DMS153 (cell line): Measurements from ENCODE around the gene KLHL21.
A peak's percentile ranks its signal among the peaks of the same experiment; 100 is the strongest.
"Not testable (repeated sequence)": the region's sequence is repeated elsewhere in the genome, so short reads cannot be mapped to it uniquely, and the experiment has no call there.

Source experiments
- DNase-seq: peaks from one replicate; lab custom pipeline; 2025; lab: John Stamatoyannopoulos, UW

Gene KLHL21

DNA sequence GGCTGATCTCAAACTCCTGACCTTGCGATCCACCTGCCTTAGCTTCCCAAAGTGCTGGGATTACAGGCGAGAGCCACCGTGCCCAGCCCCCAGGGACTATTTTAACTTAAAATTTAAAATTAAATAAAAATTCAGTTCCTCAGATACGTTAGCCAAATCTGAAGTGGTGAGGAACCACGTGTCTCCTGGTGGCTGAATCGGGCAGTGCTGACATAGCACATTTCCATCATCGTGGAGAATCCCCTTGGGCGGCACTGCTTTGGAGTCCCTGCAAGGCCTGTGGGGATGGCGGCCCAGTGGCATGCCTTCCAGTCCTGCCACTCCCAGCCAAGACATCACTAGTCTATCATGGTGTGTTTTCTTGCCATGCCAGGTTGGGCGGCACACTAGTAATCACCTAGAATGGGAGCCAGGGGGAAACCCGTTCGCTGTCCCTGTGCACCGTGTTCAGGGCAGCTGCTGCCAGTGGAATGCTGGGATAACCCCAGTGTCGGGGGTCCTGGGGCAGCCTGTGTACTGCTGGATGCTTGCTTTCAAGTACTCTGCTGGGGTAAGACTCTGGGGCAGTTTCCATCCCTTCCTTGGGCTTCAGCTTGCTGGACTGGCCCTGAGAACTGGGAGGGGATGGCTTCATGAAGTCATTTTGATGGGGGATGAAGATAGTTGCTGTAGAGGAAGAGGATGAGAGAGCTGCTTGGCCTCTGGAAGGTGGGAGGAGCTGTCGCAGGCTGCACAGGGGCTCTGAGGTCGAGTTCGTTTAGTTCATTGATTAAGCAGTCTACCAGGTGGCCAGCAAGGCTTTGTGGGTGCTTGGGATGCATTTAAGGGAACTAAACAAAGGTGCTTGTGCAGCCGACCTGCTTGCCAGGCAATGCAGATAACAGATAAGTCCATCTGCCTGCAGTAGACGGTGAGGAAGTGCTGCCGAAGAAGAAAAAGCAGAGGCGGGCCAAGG lies 18.3 kb downstream of the KLHL21 start:
- no peak for DNase-seq

- DNase-seq, result no peak
Observed at GRCh38 chr1:6582370-6582769, 20.3 kb downstream of the KLHL21 start.

- peak; percentile 46 for DNase-seq
Observed at GRCh38 chr1:6581561-6582305, 20.9 kb downstream of the KLHL21 start.

GRCh38 chr1:6580593-6581409 lies 21.9 kb downstream of the KLHL21 start:
- DNase-seq, result no peak

- DNase-seq, result no peak
Observed at GRCh38 chr1:6580119-6580592, 22.5 kb downstream of the KLHL21 start.

GRCh38 chr1:6579374-6580118 lies 23.1 kb downstream of the KLHL21 start, which contains the start of gene ZBTB48:
ZBTB48 (plus strand) TSS chr1:6579994; CDS start chr1:6580610, 616 bp downstream.
- DNase-seq, result peak; percentile 96

DNA sequence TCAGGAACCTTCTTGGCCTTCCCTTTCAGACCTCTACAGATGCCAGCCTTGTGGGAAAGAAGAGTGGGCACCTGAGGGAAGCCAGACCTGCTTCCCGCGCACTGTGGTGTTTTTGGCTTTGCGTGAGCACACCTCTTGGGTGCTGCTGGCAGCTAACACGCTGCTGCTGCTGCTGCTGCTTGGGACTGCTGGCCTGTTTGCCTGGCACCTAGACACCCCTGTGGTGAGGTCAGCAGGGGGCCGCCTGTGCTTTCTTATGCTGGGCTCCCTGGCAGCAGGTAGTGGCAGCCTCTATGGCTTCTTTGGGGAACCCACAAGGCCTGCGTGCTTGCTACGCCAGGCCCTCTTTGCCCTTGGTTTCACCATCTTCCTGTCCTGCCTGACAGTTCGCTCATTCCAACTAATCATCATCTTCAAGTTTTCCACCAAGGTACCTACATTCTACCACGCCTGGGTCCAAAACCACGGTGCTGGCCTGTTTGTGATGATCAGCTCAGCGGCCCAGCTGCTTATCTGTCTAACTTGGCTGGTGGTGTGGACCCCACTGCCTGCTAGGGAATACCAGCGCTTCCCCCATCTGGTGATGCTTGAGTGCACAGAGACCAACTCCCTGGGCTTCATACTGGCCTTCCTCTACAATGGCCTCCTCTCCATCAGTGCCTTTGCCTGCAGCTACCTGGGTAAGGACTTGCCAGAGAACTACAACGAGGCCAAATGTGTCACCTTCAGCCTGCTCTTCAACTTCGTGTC lies 23.9 kb downstream of the KLHL21 start:
- DNase-seq, result no peak

DNA sequence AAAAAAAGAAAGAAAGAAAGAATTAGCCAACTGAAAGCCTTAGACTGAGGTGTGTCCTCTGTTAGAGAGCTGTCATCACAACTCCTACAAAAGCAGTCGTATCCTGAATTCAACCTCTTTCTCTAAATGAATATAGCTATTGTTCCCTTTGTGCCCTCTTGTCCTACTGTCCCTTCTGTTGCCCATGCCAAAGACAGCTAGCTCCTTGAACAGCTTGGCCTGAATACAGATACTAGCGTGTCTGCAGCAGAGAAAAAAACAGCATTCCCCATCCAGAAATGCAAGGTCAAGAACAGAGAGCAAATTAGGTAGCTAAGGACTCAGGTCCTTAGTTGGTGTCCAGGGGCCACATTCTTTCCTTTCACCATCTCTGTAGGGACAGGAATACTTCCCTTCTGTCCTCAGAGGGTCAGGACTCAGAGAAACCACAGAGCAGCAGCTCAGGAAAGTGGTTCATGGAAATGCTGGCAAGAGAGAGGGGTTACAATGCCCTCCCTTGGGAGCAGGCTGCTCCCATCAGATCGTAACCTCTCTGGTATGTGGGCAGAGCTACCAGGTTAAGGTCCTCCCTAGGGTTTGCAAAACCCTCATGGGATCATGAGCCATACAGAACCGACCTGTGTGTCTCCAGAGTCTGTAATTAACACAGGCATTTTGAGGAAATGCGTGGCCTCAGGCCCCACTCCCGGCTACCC lies 24.7 kb downstream of the KLHL21 start:
- DNase-seq, result no peak

GRCh38 chr1:6574818-6575217 lies 27.9 kb downstream of the KLHL21 start:
- DNase-seq, result no peak

DNA sequence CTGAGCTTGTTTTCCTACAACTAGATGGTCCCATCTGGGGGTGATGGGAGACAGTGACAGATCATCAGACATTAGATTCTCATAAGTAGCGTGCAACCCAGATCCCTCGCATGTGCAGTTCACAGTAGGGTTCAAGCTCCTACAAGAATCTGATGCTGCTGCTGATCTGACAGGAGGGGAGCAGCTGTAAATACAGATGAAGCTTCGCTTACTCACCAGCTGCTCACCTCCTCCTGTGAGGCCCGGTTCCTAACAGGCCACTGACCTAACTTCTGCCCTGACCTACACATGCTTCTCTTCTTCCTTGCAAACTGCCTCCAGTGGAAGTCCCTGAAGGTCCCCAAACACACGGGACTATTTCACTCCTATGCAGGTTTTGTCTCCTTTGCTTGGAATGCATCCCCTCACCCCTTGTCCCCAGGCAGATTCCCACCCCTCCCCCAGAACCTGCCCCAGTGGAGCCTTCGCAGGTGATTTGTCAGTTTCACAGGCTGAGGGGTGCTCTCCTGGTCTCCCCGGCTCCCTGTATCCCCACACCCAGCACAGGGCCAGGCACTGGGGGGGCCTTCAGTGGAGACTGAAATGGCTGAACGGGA lies 28.5 kb downstream of the KLHL21 start:
- DNase-seq, result no peak

GRCh38 chr1:6572653-6573383 lies 29.9 kb downstream of the KLHL21 start:
- DNase-seq, result no peak

GRCh38 chr1:6570987-6571386 lies 31.7 kb downstream of the KLHL21 start:
- DNase-seq, result no peak

GRCh38 chr1:6570100-6570499 lies 32.6 kb downstream of the KLHL21 start:
- no peak for DNase-seq

DNA sequence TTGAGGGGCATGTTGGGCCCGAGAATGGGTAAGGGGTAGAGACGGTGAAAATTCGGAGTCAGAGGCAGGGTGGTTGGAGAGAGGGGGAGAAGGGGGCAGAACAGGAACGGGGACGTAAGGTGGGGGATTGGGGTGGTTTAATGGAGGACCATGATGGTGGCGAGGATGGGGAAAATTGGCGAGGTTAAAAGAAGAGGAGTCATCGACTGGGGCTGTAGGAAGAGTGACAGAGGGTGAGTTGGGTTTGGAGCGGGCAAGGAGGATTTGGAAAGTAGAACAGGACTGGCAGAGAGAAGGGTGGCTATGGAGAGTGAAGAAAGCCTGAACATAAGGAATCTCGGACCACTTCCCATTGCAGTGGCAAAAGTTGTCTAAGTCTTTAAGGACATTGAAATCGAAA lies 33.6 kb downstream of the KLHL21 start:
- DNase-seq, result no peak

DNA sequence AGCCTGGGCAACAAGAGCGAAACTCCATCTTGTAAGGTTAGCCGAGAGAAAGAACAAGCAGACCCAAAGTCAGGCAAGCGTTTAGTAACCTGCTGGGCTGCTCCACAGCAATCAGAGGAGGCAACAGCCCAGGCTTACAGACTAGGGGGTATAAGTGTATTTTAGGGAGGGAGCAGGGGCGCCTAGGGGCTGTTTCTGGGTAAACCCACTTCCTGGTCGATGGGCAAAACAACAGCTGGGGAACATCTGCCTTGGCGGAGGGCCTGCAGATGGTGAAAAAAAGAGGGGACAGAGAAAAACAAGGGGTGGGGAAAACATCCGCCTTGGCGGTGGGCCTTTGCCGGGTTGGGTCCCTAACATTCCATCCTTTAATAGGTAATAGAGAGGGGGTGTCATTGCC lies 42.4 kb downstream of the KLHL21 start:
- DNase-seq, result no peak

DNA sequence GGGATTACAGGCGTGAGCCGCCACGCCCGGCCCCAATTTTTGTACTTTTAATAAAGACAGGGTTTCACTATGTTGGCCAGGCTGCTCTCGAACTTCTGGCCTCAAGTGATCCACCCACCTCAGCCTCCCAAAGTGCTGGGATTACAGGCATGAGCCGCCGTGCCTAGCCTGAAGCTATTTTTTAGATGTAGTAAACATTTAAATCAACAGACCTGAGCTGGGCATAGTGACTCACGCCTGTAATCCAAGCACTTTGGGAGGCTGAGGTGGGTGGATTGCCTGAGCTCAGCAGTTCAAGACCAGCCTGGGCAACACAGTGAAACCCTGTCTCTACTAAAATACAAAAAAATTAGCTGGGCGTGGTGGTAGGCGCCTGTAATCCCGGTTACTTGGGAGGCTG lies 43.5 kb downstream of the KLHL21 start:
- not testable (repeated sequence) for DNase-seq

- DNase-seq, result no peak
Observed at GRCh38 chr1:6557597-6557996, 45.1 kb downstream of the KLHL21 start.

- no peak for DNase-seq
Observed at GRCh38 chr1:6554907-6555778, 47.5 kb downstream of the KLHL21 start, which contains the start of gene TAS1R1. TAS1R1 (plus strand) TSS chr1:6555307; CDS start chr1:6555374, 67 bp downstream.
